ENCODE measurements around the gene TP53AIP1.

DNA sequence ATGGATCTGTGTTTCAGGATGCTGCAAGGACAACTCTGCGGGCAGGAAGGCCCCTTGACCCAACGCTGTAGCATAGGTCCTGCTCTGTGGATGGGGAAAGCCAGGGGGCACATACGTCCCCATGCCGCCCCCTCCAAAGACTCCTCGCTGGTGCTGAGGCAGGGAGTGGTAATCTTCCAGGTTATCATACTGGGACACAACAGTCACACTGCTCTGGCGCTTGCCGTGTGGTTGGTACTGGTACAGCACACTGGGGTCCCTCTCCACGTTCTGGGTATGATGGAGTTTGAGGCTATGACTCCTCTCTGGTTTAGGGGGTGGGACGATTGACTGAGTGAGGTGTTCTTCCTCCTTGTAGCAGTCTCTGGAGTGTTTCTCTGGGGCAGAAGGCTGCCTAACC is 26.2 kb upstream of the TP53AIP1 start:
- TF ChIP-seq, protein P1, sequence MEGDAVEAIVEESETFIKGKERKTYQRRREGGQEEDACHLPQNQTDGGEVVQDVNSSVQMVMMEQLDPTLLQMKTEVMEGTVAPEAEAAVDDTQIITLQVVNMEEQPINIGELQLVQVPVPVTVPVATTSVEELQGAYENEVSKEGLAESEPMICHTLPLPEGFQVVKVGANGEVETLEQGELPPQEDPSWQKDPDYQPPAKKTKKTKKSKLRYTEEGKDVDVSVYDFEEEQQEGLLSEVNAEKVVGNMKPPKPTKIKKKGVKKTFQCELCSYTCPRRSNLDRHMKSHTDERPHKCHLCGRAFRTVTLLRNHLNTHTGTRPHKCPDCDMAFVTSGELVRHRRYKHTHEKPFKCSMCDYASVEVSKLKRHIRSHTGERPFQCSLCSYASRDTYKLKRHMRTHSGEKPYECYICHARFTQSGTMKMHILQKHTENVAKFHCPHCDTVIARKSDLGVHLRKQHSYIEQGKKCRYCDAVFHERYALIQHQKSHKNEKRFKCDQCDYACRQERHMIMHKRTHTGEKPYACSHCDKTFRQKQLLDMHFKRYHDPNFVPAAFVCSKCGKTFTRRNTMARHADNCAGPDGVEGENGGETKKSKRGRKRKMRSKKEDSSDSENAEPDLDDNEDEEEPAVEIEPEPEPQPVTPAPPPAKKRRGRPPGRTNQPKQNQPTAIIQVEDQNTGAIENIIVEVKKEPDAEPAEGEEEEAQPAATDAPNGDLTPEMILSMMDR (IDR thresholded peaks at IDR 0.05) = no peak
- TF ChIP-seq POLR2A (IDR thresholded peaks at IDR 0.05) (no peak), POLR2AphosphoS5 (IDR thresholded peaks at IDR 0.05) (no peak)

Measured in sigmoid colon (tissue), 4 donors.